Measurements from ENCODE around the gene SLC24A3. TPM values are rescaled to one million over a fixed set of nuclear protein-coding genes. Genes with fewer than 3 reads are reported as not detected.

The SLC24A3 gene
- not detected in 2 replicates for polyA plus RNA-seq (2014; cell fraction: cytosol; rRNA removed)
- not detected in 2 replicates for polyA plus RNA-seq (2014; cell fraction: nucleus; rRNA removed)

GRCh38 chr20:19212469-19212815 is at the start of gene SLC24A3:
SLC24A3 (plus strand) TSS chr20:19212642.
- DNase-seq (ENCODE audit: low spot score), result no peak

GRCh38 chr20:19170148-19170547 is 42.3 kb upstream of the SLC24A3 start:
- no peak for DNase-seq (ENCODE audit: low spot score)

DNA sequence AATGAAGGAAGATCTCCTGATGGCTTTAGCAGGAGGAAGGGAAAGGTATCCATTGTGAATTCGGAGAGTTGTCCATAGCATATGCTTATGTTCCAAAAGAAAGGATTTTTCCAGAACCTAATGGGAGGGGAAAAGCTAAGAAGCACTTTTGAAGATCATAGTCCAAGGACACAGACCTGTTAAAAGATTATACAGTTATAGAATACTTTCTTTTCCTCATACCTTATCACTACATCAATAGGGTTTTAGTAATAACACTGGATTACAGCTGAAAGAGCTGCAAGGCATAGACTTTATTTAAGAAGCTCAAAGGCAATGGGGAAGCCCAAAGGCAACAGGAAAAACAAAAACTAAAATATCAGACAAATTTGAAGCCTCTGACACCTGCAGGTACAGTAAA is 39.8 kb upstream of the SLC24A3 start:
- no peak for DNase-seq (ENCODE audit: low spot score)

GRCh38 chr20:19176470-19177052 is 35.9 kb upstream of the SLC24A3 start:
- DNase-seq (ENCODE audit: low spot score), result no peak

DNA sequence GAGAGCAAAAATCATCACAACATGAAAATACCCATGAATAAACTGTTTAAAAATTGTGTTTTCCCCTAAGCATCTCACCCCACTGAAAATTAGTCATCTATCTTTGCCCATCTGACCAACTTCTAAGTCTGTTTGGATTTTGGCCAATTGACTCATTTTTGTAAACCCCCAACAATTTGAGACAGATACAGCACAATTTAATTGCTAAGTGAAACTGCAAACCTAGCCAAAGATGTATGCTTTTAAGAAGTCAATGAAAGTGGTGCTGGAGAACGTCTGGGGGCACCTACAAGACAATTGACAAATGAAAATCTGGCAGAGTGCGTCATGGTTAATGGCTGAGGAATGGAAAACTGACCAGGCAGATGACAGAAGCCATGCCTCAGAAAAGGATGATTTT is 30.9 kb upstream of the SLC24A3 start:
- no peak for DNase-seq (ENCODE audit: low spot score)

DNA sequence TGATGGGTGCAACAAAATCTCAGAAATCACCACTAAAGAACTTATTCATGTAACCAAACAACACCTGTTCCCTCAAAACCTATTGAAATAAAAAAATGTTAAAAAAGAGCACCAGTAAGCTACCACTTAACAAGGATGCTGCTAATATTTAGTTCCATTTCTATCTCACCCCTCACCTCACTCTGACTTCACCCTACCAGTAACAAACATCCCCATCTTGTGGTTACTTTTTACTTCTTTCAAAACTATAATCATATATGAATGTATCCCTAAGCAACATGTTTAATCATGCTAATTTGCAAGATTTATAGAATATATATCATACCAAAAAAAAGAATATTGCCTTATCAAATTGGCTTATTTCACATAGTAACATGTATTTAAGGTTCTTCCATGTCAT is 27.4 kb upstream of the SLC24A3 start:
- DNase-seq (ENCODE audit: low spot score), result no peak

DNA sequence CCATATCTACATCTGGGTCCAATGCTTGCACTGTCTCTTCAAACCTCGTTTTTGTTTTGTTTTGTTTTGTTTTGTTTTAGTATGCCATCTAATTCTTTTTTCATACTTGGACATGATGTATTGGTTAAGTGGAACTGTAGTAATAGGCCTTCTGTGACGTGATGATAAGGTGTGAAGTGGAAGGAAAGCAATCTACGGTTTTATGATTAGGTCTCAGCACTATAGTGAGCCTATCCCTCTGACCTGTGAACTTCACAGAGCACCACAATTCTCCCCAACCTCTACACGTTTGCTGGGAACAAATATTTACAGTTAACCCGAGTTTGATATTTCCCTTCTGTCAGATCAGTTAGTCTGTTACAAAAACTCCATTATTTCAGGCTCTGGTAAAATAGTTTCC is 19.1 kb upstream of the SLC24A3 start:
- DNase-seq (ENCODE audit: low spot score), result no peak

- peak; percentile 38 for DNase-seq (ENCODE audit: low spot score)
Observed at GRCh38 chr20:19205981-19206396, 6.5 kb upstream of the SLC24A3 start.

DNA sequence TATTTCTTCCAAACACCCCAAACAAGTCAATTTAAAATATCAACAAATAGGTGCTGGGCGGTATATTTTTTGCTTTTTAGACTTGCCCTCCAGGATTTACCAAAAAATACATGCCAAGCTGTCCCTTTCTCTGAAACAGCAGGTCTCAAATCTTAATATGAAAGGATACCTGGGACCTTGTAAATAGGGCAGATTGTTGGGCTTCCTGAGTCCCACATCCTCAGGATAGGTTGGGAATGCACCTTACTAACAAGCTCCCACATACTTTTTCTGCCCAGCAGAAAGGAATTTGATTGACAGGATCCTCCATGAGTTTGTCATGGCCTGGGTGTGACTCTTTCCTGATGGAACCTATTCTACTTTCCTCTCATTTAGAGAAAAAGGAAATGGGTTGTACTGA is 4.9 kb upstream of the SLC24A3 start:
- DNase-seq (ENCODE audit: low spot score), result no peak

- DNase-seq (ENCODE audit: low spot score), result no peak
Observed at GRCh38 chr20:19210391-19211155, 1.9 kb upstream of the SLC24A3 start.

- DNase-seq (ENCODE audit: low spot score), result no peak
Observed at GRCh38 chr20:19211252-19211651, 1.2 kb upstream of the SLC24A3 start.

DNA sequence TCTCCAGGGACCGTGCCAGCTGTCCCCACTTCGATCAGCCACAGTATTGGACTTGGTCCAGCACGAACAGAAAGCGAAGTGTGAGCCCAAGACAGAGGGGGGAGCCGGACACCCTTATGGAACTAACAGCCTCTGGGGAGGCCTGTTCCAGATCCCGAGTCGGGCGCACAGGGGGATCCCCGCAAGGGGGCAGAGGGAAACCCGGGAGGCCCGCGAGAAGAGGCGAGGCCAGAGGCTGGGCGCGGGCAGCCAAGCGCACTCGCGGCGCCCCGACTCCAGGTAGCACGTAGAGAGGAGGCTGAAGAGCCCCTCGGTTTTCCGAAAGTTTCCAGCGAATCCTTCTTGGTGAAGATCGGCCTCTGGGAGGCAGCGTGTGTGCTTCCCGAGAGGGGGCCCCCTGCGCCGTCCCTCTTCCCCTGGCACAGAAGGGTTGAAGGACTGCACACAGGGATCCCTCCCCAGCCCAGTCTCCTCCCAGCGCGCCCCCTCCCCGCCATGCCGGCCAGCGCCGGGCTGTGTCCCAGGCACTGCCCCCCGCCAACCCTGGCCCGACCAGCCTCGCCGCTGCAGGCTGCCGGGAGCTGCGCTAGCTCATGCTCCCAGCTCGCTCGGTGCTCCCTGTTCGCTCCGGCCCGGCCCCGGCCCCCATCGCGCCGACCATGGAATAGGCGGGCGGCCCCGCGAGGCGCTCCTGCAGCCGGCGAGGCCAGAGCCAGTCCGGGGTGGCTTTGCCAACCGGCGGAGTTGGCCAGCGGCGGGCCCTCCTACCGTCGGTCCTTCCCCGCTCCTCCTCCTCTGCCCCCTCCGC is 577 bp upstream of the SLC24A3 start:
- no peak for DNase-seq (ENCODE audit: low spot score)

DNA sequence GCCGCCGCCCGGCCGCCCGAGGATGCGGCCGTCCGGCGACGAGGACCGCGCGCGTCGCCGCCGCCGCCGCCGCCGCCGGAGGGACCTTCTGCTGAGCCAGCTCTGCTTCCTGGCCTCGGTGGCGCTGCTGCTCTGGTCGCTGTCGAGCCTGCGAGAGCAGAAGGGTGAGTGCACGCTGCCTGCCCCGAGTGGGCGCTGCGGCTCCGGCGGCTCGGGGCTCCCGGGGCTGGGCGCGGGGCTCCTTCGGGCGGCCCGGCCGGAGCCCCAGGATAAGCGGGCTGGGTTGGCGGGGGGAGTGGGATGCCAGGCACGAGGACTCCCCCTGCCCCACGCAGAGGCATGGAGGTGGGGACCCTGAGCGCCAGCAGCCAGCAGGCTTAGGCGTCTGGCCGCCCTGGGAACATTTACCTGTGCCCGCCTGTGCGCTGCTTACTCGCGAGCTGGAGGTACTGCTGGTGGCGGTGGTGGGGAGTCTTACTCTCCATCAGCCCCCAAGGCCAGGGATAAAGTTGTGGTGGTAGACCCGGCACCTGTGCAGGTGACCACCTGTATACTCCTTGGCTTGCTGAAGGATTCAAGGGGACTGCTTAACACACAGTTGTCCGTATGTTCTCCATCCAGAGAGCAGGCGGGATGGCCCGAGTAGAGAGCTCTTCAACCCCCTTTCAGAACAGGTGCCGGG is 520 bp downstream of the SLC24A3 start:
- no peak for DNase-seq (ENCODE audit: low spot score)

GRCh38 chr20:19213946-19214490 is 1.6 kb downstream of the SLC24A3 start:
- no peak for DNase-seq (ENCODE audit: low spot score)

DNA sequence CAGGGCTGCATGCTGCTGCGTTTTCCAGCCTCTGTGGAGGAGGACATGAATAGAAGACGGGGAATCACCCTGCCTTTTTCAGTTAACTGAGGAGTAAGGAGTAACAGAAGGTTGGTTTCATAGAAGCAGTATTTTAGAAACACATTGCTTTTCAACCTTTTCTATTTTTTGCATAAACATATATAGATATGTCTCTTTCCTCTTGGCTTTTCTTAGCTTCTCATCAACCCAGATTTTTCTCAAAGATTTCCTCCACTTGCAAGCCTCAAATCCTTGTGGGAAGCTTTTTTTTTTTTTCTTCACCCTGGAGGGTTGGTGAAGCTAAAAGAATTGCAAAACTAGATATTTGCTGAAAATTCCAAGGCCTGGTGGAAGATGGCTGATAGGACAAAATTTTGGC is 6.0 kb downstream of the SLC24A3 start:
- no peak for DNase-seq (ENCODE audit: low spot score)

DNA sequence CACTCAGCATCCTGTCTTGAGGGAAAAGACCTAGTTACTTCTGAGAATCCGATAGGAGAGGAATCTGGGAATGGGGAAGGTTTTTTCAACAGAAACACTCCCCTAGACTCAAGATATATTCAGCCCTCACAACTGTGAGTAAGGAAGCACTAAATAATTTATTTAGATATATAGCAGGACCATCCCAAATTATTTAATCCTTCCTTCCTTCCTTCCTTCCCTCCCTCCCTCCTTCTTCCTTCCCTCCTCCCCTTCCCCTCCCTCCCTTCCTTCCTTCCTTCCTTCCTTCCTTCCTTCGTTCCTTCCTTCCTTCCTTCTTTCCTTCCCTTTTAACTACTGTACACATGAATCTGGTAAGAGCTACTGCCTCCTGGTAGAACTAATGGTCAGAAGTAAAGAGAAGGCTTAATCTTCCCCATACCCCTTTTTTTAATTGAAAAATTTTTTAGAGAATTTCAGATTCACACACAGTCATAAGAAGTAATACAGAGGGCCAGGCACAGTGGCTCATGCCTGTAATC is 10.1 kb downstream of the SLC24A3 start:
- DNase-seq (ENCODE audit: low spot score), result no peak

GRCh38 chr20:19223640-19224039 is 11.2 kb downstream of the SLC24A3 start:
- DNase-seq (ENCODE audit: low spot score), result no peak

DNA sequence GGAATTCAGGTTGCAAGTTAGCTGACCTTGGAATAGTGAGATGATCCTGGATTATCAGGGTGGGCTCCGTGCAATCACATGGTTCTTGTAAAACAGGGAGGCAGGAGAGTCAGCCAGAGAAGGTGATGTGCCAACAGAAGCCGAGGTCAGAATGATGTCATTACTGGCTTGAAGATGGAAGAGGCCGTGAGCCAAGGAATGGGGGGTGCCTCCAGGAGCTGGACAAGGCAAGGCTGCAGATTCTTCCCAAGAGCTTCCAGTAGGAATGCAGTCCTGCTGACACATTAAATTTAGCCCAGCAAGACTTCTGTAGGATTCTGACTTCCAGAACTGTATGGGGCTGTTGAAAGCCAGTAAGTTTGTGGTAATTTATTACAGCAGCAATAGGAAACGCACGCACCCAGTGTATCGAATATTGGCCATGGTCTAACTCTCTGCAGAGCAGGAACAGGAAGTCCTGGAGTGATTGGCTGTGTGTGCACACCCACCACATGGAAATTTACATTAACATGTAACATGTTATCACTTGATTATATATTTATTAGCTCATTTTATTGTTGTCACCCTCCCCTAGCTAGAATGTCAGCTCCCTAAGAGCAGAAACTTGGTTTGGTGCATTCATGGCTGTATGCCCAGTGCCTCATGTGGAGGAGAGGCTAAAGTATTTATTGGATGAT is 19.1 kb downstream of the SLC24A3 start:
- DNase-seq (ENCODE audit: low spot score), result no peak

- DNase-seq (ENCODE audit: low spot score), result no peak
Observed at GRCh38 chr20:19232997-19233794, 20.8 kb downstream of the SLC24A3 start.

Measured in SK-N-DZ (cell line).